Thyroid gland (tissue), 4 donors: Measurements from ENCODE around the gene COL7A1.
A peak's percentile ranks its signal among the peaks of the same experiment; 100 is the strongest.

ENCODE experiments used
- POLR2A ChIP-seq, 2 donors: fragments of 450-650 bp; IDR thresholded peaks; one replicate each; pipeline ENCODE4 v1.6.1; 2017; ENCODE audit warnings: antibody characterized with exemption in 2 of 2, mild to moderate bottlenecking in 2 of 2, moderate library complexity in 1 of 2
- TF ChIP-seq, protein P1 (sequence below), 6 experiments: fragments of 200-600 bp in 3 of 6; fragments of 450-650 bp in 3 of 6; sonication (generic) in 3 of 6; IDR thresholded peaks; one replicate each; pipeline ENCODE4 v1.5.1; 2016 to 2019; ENCODE audit warnings: antibody characterized with exemption in 6 of 6, mild to moderate bottlenecking in 2 of 6, inconsistent platforms in 1 of 6, moderate library complexity in 1 of 6

DNA sequence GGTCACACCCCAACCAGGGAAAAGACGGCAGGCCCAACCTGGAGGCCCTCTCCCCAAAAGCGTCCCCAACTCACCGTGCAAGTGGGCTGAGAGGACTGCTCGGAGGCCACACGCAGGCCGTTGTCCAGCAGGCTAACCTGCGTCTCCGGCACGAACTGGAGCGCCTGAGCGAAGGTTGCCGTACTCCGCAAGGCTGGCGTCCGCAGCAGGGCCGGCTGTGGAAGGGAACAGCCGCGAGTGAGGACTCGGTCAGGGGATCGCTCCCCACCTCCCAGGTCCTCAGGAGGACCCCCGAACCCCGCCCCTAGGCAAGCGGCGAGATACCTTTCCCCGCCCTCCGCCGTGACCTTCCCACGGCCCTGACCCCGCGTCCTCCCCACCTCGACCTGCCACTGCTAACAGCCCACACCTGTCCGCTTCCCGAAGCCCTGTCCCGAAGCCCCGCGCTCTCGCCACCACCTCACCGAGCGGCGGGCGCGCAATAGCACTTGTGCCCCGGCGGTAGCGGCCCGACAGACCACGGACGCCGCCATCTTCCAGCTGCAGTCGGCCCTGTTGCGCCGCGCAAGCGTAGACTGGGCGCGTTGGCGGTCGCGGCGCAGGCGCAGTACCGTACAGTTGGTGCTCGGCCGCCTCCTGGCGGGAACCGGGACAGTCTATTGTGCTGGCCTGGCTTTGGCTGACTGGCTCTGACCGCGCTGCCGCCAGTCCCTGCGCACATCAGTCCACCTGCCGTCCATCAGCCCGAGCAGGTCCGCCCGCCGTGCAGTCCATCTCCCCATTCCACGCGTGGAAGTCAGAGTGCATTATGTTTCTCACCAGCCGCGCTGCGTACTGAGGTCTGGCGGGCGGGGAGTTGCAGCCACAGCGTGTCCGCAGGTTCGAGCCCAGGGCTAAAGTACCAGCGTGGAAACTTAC is 14.2 kb upstream of the COL7A1 start, which contains the start of gene UQCRC1:
- TF ChIP-seq, protein P1, sequence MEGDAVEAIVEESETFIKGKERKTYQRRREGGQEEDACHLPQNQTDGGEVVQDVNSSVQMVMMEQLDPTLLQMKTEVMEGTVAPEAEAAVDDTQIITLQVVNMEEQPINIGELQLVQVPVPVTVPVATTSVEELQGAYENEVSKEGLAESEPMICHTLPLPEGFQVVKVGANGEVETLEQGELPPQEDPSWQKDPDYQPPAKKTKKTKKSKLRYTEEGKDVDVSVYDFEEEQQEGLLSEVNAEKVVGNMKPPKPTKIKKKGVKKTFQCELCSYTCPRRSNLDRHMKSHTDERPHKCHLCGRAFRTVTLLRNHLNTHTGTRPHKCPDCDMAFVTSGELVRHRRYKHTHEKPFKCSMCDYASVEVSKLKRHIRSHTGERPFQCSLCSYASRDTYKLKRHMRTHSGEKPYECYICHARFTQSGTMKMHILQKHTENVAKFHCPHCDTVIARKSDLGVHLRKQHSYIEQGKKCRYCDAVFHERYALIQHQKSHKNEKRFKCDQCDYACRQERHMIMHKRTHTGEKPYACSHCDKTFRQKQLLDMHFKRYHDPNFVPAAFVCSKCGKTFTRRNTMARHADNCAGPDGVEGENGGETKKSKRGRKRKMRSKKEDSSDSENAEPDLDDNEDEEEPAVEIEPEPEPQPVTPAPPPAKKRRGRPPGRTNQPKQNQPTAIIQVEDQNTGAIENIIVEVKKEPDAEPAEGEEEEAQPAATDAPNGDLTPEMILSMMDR (IDR thresholded peaks at IDR 0.05) = peak; percentile 44 to 96 (median 74)
- TF ChIP-seq POLR2A (IDR thresholded peaks at IDR 0.05) = peak in 1 of 2 donors; percentile 94
